ENCODE data around the gene UBE2Z. TPM values are rescaled to one million over a fixed set of nuclear protein-coding genes. Genes with fewer than 3 reads are reported as not detected.
"Not testable (repeated sequence)": the region's sequence is repeated elsewhere in the genome, so short reads cannot be mapped to it uniquely, and the experiment has no call there.

UBE2Z gene
- total RNA-seq = 60.0 TPM

DNA sequence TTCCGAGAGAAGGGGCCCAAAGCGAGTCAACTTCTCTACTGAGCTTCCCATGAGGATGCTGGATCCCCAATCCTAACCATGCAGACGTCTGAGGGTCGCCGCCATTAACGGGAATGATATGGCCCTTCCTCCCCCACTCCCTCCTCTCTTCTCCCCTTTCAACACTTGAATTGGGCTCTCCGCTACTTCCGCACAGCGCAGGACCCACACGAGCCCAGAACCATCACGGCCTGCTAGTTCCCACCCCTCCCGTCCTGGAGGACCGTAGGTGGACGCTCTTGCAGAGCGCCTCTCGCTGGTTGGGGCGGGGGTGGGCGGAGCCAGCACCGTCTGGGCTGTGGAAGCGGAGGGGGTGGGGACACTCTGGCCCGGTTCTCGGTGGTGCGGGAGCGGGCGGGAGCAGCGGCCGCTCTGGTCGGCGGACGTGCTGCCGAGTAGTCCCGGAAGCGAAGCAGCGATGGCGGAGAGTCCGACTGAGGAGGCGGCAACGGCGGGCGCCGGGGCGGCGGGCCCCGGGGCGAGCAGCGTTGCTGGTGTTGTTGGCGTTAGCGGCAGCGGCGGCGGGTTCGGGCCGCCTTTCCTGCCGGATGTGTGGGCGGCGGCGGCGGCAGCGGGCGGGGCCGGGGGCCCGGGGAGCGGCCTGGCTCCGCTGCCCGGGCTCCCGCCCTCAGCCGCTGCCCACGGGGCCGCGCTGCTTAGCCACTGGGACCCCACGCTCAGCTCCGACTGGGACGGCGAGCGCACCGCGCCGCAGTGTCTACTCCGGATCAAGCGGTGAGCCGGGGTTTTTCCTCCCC lies at the start of gene UBE2Z:
Gene UBE2Z, plus strand, starts transcription at position 361 of the 797 bp plus-strand sequence. Its CDS starts 97 bp downstream, at position 458.
- DNase-seq = peak; percentile 97

DNA sequence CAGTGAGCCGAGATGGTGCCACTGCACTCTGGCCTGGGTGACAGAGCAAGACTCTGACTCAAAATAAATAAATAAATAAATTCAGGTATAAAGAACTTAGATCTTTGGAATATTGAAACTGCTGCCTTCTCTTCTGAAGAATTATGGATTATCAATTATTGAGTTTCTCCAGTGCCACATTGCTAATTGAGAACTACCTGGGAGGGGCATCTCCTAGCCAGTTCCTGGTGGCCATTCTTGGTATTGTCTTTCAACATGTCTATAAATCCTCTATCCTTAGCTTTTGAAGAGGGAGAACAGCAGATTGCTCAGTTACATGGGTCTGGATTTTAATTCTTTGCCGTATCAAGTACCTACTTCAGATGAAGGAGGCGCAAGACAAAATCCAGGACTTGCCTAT lies 48.2 kb upstream of the UBE2Z start:
- DNase-seq = no peak

DNA sequence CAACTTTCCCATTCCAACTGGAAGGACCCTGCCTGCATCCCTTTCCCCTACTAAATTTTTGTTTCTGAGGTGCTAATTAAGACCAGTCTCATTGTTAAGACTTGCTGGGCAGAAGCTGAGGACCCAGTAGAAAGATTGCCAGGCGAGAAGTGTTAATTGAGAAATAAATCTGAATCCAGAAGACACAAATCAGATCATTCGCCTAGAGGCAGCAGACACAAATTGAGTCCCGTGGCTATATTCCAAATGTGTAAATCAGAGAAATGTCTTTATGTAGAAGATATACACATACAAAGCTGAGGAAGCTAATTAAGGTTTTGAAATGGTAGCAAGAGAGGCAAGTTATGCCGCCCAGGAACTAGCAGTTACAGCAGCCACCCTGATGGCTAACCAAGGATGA lies 47.8 kb upstream of the UBE2Z start:
- DNase-seq = no peak

DNA sequence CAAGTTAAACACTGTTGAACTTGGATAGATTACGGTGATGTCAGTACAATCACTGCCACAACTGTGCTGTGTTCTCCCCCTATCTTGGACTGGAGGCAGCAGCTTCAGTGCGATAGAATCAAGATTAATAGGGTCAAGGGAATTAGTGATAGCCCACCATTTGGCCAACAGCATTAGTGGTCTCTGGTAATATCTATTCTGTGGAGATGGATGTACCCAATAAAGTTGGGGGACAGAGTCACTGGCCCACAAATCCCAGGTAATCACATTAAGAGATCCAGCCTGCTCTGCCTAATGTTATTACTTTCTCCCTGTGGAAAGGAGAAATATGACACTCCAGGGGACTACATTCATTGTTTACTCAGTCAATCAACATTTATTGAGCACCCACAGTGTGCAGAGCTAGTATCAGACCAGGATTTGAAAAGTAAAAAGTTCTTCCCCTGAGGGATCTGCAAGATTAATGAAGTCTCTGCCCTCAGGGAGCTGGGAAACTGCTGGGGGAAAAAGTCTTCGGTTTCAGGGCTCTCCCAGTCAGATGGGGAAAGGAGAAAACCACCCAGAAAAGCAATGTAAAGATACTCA lies 39.2 kb upstream of the UBE2Z start:
- DNase-seq = no peak

DNA sequence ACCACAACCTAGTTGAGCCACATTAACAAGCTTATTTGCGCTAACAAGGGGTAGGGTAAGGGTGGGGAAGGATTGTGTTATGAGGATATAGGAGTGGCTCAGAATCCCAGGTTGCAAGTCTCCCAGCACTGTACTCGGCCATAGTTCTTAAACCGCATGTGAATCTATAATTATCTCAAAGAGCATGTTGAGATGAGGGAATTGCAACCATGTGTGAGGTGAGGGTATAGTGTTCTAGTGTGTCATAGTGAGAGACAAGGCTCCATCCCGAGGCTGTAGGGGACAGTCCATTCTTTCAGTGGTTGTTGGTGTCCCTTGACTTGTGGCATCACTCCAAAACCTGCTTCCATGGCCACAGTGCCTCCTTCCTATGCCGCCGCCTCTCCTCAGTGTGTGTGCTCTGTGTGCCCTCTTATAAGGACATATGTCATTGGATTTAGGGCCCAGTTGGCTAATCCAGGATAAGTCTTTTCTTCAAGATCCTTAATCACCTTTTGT lies 38.3 kb upstream of the UBE2Z start:
- no peak for DNase-seq

DNA sequence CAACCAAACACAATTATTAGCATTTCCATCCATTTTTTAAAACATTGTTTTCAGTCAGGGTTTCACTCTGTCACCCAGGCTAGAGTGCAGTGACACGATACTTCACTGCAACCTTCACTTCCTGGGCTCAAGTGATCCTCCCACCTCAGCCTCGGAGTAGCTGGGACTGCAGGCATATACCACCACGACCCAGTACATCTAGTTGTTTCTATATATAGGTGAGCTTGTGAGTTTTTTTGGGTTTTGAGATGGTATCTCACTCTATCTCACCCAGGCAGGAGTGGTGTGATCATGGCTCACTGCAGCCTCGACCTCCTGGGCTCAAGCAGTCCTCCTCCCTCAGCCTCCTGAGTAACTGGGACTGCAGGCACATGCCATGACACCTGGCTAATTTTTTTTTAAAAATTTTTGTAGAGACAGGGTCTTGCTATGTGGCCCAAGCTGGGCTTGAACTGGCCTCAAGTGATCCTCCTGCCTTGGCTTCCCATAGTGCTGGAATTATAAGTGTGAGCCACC lies 37.1 kb upstream of the UBE2Z start:
- DNase-seq = no peak

DNA sequence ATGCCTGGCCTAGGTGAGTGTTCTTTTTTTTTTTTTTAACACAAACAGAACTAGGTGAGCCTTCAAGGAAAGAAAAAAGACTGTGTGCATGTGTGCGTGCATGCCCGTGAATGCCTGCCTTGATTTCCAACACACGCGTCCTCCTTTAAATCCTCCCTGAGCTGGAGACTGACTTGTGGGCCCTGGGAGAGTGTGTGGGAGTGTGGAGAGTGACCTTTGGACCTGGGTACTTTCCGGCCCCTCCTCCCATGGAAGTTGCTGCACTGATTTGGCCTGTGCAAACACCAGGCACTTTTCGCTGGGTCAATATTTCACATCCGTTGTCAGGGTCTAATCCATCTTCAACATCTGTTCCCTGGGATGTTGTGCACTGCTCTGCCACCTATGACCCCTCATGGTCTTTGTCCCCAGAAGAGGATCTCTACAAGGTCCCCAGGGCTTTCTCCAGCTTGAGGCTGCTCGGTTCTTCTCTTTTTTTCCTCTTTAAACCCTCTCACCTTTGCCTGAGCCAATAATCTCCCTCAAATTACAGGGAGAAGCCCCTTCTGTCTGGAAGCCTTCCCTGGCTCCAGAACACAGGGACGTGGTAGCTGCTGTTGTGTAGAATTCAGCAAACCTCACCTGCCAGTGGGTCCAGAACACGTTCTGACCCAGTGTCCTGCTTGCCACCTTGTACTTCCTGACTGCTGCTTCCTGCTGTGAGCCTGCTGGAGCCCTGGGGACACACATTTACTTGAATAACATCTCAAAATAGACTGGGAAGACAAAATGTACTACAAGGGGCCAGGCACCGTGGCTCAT lies 36.5 kb upstream of the UBE2Z start:
- no peak for DNase-seq

DNA sequence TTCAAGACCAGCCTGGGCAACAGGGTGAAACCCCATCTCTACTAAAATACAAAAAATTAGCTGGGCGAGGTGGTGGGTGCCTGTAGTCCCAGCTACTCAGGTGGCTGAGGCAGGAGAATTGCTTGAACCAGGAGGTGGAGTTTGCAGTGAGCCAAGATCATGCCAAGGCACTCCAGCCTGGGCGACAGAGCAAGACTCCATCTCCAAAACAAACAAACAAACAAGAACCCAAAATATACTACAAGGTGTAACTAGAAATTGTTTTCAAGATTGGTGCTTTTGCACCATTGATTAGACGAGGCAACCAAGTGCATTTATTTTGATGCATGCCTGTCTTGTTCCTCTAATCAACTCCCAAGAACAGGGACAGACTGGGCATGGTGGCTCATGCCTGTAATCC lies 35.8 kb upstream of the UBE2Z start:
- DNase-seq = not testable (repeated sequence)

DNA sequence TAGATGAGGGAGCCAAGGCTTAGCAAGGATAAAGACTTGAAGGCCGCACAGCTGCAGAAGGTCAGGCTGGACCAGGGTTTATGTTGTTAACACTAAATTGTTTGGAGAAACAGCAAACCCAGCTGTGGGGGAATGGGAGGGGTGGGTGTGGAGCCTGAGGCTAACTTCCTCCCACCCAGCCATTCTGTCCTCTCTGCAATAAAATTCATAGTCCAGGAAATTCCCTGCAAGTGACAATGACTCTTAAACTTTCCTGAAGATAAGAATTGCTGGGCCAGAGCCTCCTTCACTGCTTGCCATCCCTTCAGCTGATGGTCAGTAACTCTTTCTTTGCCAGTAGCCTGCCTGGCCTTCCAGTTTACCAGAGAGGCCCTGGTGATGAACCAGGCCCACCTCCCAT lies 35.0 kb upstream of the UBE2Z start:
- DNase-seq = no peak

DNA sequence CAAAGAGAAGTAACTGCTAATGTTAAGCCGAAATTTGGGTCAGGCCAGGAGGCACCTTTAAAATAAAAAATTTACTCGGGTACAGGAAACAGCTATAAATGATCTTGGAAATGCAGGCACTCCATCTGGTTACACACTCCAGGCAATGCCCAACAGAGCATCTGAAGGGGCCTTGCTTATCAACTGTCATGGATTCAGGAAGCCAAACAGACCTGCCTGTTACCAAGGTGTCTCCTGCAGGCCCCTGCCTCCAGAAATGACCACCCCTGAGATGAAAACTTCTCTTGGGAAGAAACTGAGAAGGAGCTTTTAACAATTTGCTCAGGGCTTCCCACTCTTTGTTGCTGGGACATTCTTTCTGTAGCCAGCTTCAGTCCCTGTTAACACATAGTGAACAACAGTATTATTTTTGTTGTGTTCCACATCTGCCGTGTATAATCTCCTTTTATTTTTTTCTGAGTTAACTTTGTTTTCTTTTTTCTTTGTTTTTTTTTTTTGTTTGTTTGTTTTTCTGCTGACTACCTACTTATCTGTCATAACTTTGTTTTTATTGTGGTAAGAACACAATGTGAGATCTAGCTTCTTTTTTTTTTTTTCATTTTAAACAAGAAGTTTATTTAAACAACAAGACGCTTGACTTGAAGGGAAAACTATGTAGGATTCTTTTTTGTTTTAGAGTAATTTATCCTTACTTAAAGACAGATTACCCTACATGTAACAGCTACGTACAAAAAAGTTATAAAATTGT lies 34.3 kb upstream of the UBE2Z start:
- DNase-seq = no peak

DNA sequence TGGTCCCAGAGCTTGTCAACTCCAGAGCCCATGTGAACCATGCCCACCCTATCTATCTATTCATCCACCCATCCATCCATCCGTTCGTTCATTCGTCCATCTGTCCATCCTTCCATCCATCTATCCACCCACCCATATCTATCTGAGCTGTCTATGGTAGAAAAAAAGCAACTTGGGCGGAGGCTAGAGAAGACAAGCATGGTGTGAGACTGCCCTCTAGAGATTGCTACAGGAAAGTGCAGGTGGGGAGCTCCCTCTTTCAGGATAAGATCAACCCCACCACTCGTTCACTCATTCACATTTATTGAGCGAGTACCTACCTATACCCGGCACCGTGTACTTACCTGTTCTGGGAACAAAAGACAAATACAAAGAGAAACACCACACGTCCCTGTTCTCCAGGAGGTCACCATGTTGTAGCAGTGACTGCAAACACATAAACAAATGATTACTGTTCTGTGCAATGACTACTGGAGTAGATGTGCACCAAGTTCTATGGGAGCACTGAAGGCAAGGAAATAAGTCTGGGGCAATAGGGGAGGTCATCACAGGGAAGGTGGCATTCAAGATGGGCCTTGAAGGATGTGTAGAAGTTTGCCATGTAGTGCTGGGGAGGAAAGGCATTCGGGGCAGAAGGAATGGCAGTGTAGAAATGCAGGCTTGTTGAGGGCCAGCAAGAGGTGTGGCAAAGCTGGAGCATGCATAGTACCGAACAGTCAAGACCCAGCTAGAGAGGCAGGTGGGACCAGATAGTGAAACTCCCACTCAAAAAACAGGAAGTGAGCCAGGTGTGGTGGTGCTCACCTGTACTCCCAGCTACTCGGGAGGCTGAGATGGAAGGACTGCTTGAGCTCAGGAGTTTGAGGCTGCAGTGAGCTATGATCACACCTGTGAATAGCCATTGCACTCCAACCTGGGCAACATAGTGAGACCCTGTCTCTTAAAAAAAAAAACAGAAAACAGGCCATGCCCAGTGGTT lies 29.0 kb upstream of the UBE2Z start:
- no peak for DNase-seq

- no peak for DNase-seq
Observed at GRCh38 chr17:48882272-48882671, 25.9 kb upstream of the UBE2Z start.

GRCh38 chr17:48883171-48883570 lies 25.0 kb upstream of the UBE2Z start:
- no peak for DNase-seq

GRCh38 chr17:48890086-48890485 lies 18.1 kb upstream of the UBE2Z start:
- DNase-seq = no peak

GRCh38 chr17:48892940-48893645 lies 15.1 kb upstream of the UBE2Z start:
- no peak for DNase-seq

DNA sequence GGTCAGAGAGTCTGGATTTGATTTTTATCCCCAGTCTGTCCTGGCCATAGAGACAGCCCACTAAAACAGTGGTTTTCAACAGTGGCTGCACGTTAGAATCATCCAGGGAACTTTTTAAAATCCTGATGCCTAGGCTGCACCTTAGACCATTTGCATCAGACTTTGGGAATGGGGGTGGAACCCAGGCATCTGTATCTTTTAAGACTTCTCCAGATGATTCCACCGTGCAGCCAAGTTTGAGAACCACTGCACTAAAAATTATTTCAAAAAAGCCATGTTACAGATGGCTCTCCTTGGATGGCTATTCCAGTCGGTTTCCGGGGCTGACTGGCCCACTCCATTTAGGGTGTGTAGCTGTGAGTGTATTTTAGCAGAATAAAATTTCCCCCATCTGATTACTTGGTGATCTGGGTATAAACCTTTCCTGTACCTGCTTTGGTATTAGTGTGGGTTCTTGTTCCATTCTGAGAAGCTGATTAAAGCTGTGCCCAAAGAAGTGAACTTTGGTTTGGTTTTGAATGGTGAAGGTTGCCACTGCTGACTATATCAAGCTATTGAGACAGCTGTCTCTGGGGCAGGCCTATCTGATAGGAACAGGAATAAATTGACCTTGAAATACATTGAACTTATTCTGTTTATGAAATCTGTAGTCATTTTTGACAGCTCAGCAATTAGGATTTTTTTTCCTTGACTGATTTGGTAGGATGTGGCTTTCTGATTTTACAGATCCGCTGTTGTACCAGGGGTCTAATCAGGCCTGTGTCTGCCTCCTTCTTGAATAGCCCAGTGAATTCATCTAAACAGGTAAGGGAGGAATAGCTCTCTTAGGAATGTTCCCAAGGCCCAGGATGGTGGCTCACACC lies 14.3 kb upstream of the UBE2Z start:
- DNase-seq = no peak

DNA sequence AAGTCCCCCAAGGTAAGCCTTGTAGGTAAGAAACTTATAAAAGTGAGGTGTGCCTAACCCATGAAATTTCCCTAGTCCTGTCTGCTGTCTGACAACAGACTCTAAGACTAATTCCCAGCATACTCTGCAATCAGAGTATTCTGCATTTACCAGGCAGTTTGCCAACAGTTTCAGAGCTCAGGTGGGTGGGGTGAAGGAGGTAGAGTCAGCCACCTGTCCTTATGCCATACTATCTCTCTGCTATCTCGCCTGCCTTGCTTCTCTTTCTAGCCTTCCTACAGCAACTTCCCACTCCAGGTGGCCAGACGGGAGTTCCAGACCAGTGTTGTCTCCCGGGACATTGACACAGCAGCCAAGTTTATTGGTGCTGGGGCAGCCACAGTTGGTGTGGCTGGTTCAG lies 13.3 kb upstream of the UBE2Z start:
- no peak for DNase-seq

DNA sequence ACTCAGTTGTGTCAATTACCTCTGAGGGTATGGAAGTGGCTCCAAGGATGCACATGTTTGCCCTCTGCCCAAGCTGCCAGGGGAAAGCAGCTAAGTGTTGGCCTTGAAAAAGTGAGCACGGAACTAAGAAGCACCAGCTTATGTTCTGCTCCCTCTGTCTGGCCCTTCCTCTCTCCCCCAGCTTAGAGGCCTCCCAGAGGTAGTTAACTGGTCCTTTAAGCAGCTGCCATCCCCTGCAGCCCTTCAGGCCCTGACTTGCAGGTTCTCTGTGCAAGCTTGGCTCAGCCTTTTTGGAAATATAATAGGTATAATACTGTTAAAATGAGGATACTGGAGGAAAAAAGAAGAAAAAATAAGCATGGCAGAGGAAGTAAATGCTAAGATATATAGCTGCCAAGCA lies 7.0 kb upstream of the UBE2Z start:
- DNase-seq = no peak

GRCh38 chr17:48903401-48903800 lies 4.8 kb upstream of the UBE2Z start:
- no peak for DNase-seq
